K562 (cell line): Measurements from ENCODE around the gene KIF14. TPM values are rescaled to one million over a fixed set of nuclear protein-coding genes. Genes with fewer than 3 reads are reported as not detected.

Experiments used
- BACH1 ChIP-seq: fragments of 200-800 bp; sonication (Bioruptor generic); IDR thresholded peaks from 2 replicates; pipeline ENCODE4 v1.6.1; 2016; ENCODE audit warnings: missing genetic modification characterization, missing compliant biosample characterization
- BMI1 ChIP-seq: fragments of 150-350 bp; IDR thresholded peaks from 2 replicates; pipeline ENCODE4 v1.6.1; 2014; ENCODE audit warnings: low read length
- COPS2 ChIP-seq: fragments of 450-650 bp; conservative IDR thresholded peaks from 2 replicates; pipeline ENCODE4 v1.6.1; 2016; ENCODE audit warnings: mild to moderate bottlenecking, moderate library complexity
- E2F5 ChIP-seq: sonication (generic); formaldehyde crosslinking; IDR thresholded peaks from 2 replicates; pipeline ENCODE4 v1.8.0; 2022; ENCODE audit warnings: mild to moderate bottlenecking, missing genetic modification reagents
- FOXP1 ChIP-seq: sonication (generic); formaldehyde crosslinking; IDR thresholded peaks from 2 replicates; pipeline ENCODE4 v1.8.0; 2022; ENCODE audit warnings: mild to moderate bottlenecking, missing genetic modification reagents
- GTF2B ChIP-seq: IDR thresholded peaks from 2 replicates; pipeline ENCODE4 v1.6.1; 2011; ENCODE audit not compliant: insufficient read length; ENCODE audit errors: extremely low read depth
- PHB2 ChIP-seq: fragments of 450-650 bp; IDR thresholded peaks from 2 replicates; pipeline ENCODE4 v1.6.1; 2017; ENCODE audit warnings: low read depth
- POLR2AphosphoS5 ChIP-seq: IDR thresholded peaks from 2 replicates; pipeline ENCODE4 v1.6.1; 2011; ENCODE audit warnings: mild to moderate bottlenecking, low read depth, low read length, moderate library complexity; ENCODE audit not compliant: control insufficient read depth, insufficient read depth
- THAP12 ChIP-seq: fragments of 250-450 bp; sonication (Bioruptor Pico); IDR thresholded peaks from 2 replicates; pipeline ENCODE4 v1.9.0; 2021; ENCODE audit warnings: mild to moderate bottlenecking, inconsistent platforms
- TOE1 ChIP-seq, 2 experiments: fragments of 450-650 bp in 1 of 2; sonication (generic) in 1 of 2; formaldehyde crosslinking in 1 of 2; IDR thresholded peaks; 2 replicates each; pipeline versions ENCODE4 v1.7.1 to v1.8.0; 2016 to 2022; ENCODE audit warnings: borderline replicate concordance in 2 of 2, mild to moderate bottlenecking in 2 of 2, antibody characterized with exemption in 1 of 2, inconsistent platforms in 1 of 2, low read depth in 1 of 2, missing genetic modification reagents in 1 of 2, moderate library complexity in 1 of 2
- ZBTB1 ChIP-seq: sonication (generic); formaldehyde crosslinking; IDR thresholded peaks from 2 replicates; pipeline ENCODE4 v1.8.1; 2023; ENCODE audit warnings: missing genetic modification reagents, low read depth, mild to moderate bottlenecking, borderline replicate concordance
- ZBTB11 ChIP-seq, 3 experiments: fragments of 200-800 bp in 1 of 3; fragments of 250-450 bp in 1 of 3; fragments of 450-650 bp in 1 of 3; sonication (Bioruptor Pico) in 1 of 3; sonication (Bioruptor generic) in 1 of 3; formaldehyde crosslinking in 1 of 3; IDR thresholded peaks; 2 replicates each; pipeline versions ENCODE4 v1.6.1 to v1.8.0; 2016 to 2022; ENCODE audit warnings: mild to moderate bottlenecking in 2 of 3, missing genetic modification characterization in 2 of 3, missing compliant biosample characterization in 1 of 3, moderate library complexity in 1 of 3
- ZBTB43 ChIP-seq: sonication (generic); formaldehyde crosslinking; IDR thresholded peaks from 2 replicates; pipeline ENCODE4 v1.8.0; 2023; ENCODE audit warnings: mild to moderate bottlenecking, missing genetic modification reagents
- polyA plus RNA-seq, 8 experiments: library from polyadenylated mRNA; depleted of rRNA in 4 of 8; stranded (reverse) in 5 of 8; unstranded in 3 of 8; fragments of >200 nt; fragmentation: Nextera tagmentation in 2 of 8; fragmentation: Illumina TruSeq in 1 of 8; extraction: Ambion mirVana in 2 of 8; extraction: Trizol in 1 of 8; gene quantifications; 2 replicates each; pipeline versions ENCODE4 v1.2.1 to v1.2.3, GENCODE V29; 2011 to 2014; ENCODE audit warnings: inconsistent platforms in 1 of 8, missing spikeins in 1 of 8
- total RNA-seq, 7 experiments: library from RNA; depleted of rRNA in 6 of 7; stranded (reverse); fragments of >200 nt in 6 of 7; fragmentation: Illumina TruSeq in 2 of 7; extraction: Trizol in 2 of 7; gene quantifications; 2 replicates each; pipeline versions ENCODE4 v1.2.1 to v1.2.3, GENCODE V29; 2011 to 2021; ENCODE audit warnings: low replicate concordance in 1 of 7

The KIF14 gene
- total and polyA plus RNA-seq, 9 of the 15 experiments (the other 6 are each of a cell fraction or from before 2014, with no cell fraction given), result 11.5 to 47.4 (median 29.0) TPM

GRCh38 chr1:200620273-200621131 is at the start of gene KIF14 (continued):
- TF ChIP-seq ZBTB11 (CRISPR knock-in tag; IDR thresholded peaks at IDR 0.05) (0 out of 6 replicates have a peak, but pooled peaks of 1 of the 3 experiments have one; percentile 58), TOE1 (IDR thresholded peaks at IDR 0.05; ENCODE audit: borderline replicate concordance) (peak; percentile 81; the same call in 1 of the 2 replicates), TOE1 (CRISPR knock-in tag; IDR thresholded peaks at IDR 0.05; ENCODE audit: borderline replicate concordance, low read depth) (0 out of 2 replicates have a peak, but pooled peaks have one; percentile 54), POLR2AphosphoS5 (peak; percentile 87), ZBTB1 (CRISPR knock-in tag) (peak; percentile 74; the same call in 1 of the 2 replicates), COPS2 (no peak), FOXP1 (CRISPR knock-in tag) (peak; percentile 94), THAP12 (CRISPR knock-in tag) (peak; percentile 84), GTF2B (no peak), BMI1 (0 out of 2 replicates have a peak, but pooled peaks have one; percentile 61), ZBTB43 (CRISPR knock-in tag) (peak; percentile 80), BACH1 (tag) (no peak), PHB2 (no peak), E2F5 (CRISPR knock-in tag) (0 out of 2 replicates have a peak, but pooled peaks have one; percentile 49)
